CD4-positive, alpha-beta T cell treated with Interferon gamma for 1 hour (primary cell): ENCODE data around the gene ERMN.
A peak's percentile ranks its signal among the peaks of the same experiment; 100 is the strongest.
"Not testable (repeated sequence)": the region's sequence is repeated elsewhere in the genome, so short reads cannot be mapped to it uniquely, and the experiment has no call there.

Experiments
- DNase-seq: peaks from one replicate; pipeline ENCODE4 v3.0.0-alpha.2; 2020

The ERMN gene

GRCh38 chr2:157325786-157326185 lies at the start of gene ERMN:
Gene ERMN (minus strand): TSS chr2:157325824. CDS start chr2:157325642, 182 bp downstream.
- no peak for DNase-seq

- no peak for DNase-seq
Measured at GRCh38 chr2:157375384-157375783, 49.8 kb upstream of the ERMN start.

GRCh38 chr2:157368508-157368907 lies 42.9 kb upstream of the ERMN start:
- DNase-seq: not testable (repeated sequence)

GRCh38 chr2:157367704-157368103 lies 42.1 kb upstream of the ERMN start:
- DNase-seq: no peak

- no peak for DNase-seq
Measured at GRCh38 chr2:157364257-157364974, 38.8 kb upstream of the ERMN start.

GRCh38 chr2:157363612-157364101 lies 38.0 kb upstream of the ERMN start:
- no peak for DNase-seq

GRCh38 chr2:157362627-157363026 lies 37.0 kb upstream of the ERMN start:
- DNase-seq: no peak

GRCh38 chr2:157361526-157361925 lies 35.9 kb upstream of the ERMN start:
- DNase-seq: no peak

GRCh38 chr2:157359628-157360027 lies 34.0 kb upstream of the ERMN start:
- no peak for DNase-seq

GRCh38 chr2:157355618-157356017 lies 30.0 kb upstream of the ERMN start:
- no peak for DNase-seq

GRCh38 chr2:157349949-157350515 lies 24.4 kb upstream of the ERMN start:
- DNase-seq: no peak

GRCh38 chr2:157348291-157348921 lies 22.8 kb upstream of the ERMN start:
- no peak for DNase-seq

GRCh38 chr2:157345647-157346389 lies 20.2 kb upstream of the ERMN start:
- DNase-seq: no peak

GRCh38 chr2:157341381-157341780 lies 15.8 kb upstream of the ERMN start:
- not testable (repeated sequence) for DNase-seq

- no peak for DNase-seq
Measured at GRCh38 chr2:157339965-157340655, 14.5 kb upstream of the ERMN start.

- DNase-seq: peak; percentile 5
Measured at GRCh38 chr2:157337978-157338377, 12.4 kb upstream of the ERMN start.

- peak; percentile 4 for DNase-seq
Measured at GRCh38 chr2:157336137-157337010, 10.8 kb upstream of the ERMN start.

- DNase-seq: no peak
Measured at GRCh38 chr2:157334797-157335196, 9.2 kb upstream of the ERMN start.

- no peak for DNase-seq
Measured at GRCh38 chr2:157334335-157334734, 8.7 kb upstream of the ERMN start.

GRCh38 chr2:157333304-157334047 lies 7.9 kb upstream of the ERMN start:
- DNase-seq: no peak

- no peak for DNase-seq
Measured at GRCh38 chr2:157329524-157329923, 3.9 kb upstream of the ERMN start.
